ENCODE results near the gene CLEC2L.

DNA sequence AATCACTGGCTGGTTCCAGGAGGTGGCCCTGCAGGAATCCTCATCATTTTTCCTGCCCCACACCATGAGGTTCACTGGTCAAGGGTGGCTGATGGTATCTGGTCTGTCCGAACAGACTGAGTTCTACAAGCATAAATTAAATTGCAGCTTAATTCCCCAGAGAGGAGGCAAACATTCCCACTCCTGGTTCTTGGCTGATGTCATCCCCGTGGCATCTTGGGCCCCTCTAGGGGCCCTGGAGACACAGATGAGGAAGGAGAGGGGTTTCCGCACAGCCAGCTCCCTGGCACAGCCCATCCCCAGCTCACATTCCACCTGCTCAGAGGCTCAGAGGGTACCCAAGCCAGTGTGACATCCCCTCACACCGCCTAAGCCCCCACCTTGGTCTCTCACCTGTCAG, 34.7 kb upstream of the CLEC2L start:
- no peak for TF ChIP-seq EZH2phosphoT487 (IDR thresholded peaks at IDR 0.05; ENCODE audit: insufficient read depth, low read depth)
- no peak for TF ChIP-seq EZH2 (IDR thresholded peaks at IDR 0.05; ENCODE audit: insufficient read depth, poor library complexity, severe bottlenecking)
